ENCODE results near the gene ATP6V0A1.
"Not testable (repeated sequence)": the region's sequence is repeated elsewhere in the genome, so short reads cannot be mapped to it uniquely, and the experiment has no call there.

ATP6V0A1 gene

DNA sequence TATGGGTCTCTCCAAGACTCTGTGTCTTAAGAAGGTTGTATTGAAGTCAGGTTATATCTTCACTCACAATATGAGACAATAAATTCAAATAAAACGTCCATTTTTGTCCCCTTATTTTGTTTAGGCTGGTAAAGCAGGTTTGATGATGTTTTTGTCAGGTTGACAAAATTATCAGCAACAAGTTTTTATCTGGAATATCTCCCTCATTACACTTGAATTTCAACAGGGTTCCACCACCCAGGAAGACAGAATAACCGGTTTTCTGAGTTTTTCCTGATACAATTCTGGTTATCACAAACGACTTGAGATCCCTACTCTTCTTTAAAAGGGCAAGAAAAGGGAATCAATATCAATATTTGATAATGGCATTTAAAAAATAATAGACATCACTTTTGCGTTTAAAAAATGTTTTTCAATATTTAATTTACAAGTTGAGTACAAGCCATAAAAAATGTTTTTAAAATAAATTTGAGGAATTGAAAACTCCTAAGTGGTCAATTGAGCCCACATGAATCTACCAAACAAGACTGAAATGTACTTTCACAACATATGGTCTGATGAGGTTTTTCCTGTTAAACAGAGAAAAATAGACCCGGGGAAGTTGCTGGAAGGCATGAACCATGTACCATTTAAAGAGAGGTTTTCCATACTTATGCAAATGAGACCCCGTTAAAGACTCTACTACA is 1.4 kb upstream of the ATP6V0A1 start:
- Mint-ChIP-seq H3K9me3 (no peaks in the 10 kb centered on the region), H3K36me3 (peaks cover 2% of the 10 kb centered on the region), H3K27ac (peak overlapping the region; percentile 74), H3K27me3 (no peaks in the 10 kb centered on the region), H3K4me1 (peaks cover 47% of the 10 kb centered on the region), H3K4me3 (peak overlapping the region; percentile 56)

DNA sequence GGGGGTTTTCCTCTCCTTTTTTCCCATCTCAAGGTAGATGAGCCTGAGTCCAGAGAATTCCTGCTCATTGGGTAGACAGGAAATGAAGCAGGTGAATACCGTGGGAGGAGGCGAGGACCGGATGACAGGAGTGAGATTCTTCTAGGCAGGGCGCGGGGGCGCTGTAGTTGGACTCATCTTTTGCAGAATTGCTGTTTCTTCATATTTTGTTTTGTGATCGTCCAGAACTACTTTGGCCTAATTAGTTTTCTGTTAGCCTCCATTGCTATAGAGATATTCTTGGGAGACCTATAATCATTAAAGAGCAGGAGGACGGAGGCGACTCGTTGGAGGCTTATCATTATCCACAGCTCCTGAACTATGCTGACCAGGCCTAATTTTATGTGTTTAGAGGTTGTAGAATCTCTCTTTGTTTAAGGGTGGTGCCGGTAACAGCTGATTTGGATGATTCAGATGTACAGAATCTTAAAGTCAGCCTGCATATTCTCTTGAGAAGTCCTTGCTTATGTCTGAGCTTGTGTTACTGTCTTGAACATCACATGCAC is 650 bp downstream of the ATP6V0A1 start:
- no peaks in the 10 kb centered on the region for H3K9me3 Mint-ChIP-seq
- H3K4me1 Mint-ChIP-seq, result peaks cover 47% of the 10 kb centered on the region
- no peaks in the 10 kb centered on the region for H3K27me3 Mint-ChIP-seq
- H3K27ac Mint-ChIP-seq, result peak overlapping the region; percentile 92
- H3K4me3 Mint-ChIP-seq, result peak overlapping the region; percentile 92
- peaks cover 5% of the 10 kb centered on the region for H3K36me3 Mint-ChIP-seq

GRCh38 chr17:42459801-42460281 is 1.2 kb downstream of the ATP6V0A1 start:
- Mint-ChIP-seq H3K36me3 (peaks cover 5% of the 10 kb centered on the region), H3K27me3 (no peaks in the 10 kb centered on the region), H3K27ac (peak overlapping the region; percentile 92), H3K9me3 (no peaks in the 10 kb centered on the region), H3K4me3 (peak overlapping the region; percentile 92), H3K4me1 (peaks cover 47% of the 10 kb centered on the region)

- Mint-ChIP-seq H3K4me1 (peaks cover 44% of the 10 kb centered on the region), H3K36me3 (peaks cover 5% of the 10 kb centered on the region), H3K27ac (peak overlapping the region; percentile 84), H3K27me3 (no peaks in the 10 kb centered on the region), H3K9me3 (no peaks in the 10 kb centered on the region), H3K4me3 (peak overlapping the region; percentile 92)
Observed at GRCh38 chr17:42460371-42460770, 1.7 kb downstream of the ATP6V0A1 start.

DNA sequence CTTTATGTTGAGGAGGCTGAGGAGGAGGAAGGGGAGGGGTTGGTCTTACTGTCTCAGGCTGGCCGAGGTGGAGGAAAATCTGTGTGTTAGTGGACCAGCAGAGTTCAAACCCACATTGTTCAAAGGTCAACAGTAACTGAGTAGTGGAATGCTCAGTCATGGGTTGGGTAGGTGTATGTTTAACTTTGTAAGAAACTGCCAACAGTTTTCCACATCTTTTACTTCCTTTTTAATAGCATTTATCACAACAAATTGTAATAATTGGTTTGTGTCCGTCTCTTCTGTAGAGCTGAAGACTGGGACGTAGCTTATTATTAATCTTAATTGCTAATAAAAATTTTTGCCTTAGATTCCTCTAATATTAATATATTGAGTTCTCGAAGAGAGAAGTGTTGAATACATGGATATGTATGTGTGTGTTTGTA is 5.3 kb downstream of the ATP6V0A1 start:
- Mint-ChIP-seq H3K4me1 (peaks cover 19% of the 10 kb centered on the region), H3K4me3 (no peak overlapping the region), H3K36me3 (peaks cover 16% of the 10 kb centered on the region)

DNA sequence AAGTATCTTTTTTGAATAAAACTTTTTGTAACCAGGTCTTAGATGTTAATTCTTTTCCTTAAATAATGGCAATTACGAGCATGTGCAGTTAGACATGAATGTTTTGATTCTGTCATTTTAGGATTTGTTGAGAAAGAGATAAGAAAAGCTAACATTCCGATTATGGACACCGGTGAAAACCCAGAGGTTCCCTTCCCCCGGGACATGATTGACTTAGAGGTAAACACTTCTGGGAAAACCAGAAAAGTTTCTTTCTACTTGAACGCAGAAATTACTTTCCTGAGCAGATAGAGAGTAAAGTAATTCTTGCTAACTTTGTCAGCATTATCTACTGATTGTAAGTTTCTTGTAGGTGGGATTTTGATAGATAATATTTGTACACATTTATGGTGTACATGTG is 9.2 kb downstream of the ATP6V0A1 start:
- no peak overlapping the region for H3K27ac Mint-ChIP-seq
- no peaks in the 10 kb centered on the region for H3K9me3 Mint-ChIP-seq
- peaks cover 17% of the 10 kb centered on the region for H3K36me3 Mint-ChIP-seq
- no peaks in the 10 kb centered on the region for H3K4me1 Mint-ChIP-seq
- H3K27me3 Mint-ChIP-seq, result no peaks in the 10 kb centered on the region
- no peak overlapping the region for H3K4me3 Mint-ChIP-seq

More for the DNA sequence above, 5.3 kb downstream of the ATP6V0A1 start:
- Mint-ChIP-seq H3K27me3 (no peaks in the 10 kb centered on the region), H3K27ac (no peak overlapping the region), H3K9me3 (no peaks in the 10 kb centered on the region)

DNA sequence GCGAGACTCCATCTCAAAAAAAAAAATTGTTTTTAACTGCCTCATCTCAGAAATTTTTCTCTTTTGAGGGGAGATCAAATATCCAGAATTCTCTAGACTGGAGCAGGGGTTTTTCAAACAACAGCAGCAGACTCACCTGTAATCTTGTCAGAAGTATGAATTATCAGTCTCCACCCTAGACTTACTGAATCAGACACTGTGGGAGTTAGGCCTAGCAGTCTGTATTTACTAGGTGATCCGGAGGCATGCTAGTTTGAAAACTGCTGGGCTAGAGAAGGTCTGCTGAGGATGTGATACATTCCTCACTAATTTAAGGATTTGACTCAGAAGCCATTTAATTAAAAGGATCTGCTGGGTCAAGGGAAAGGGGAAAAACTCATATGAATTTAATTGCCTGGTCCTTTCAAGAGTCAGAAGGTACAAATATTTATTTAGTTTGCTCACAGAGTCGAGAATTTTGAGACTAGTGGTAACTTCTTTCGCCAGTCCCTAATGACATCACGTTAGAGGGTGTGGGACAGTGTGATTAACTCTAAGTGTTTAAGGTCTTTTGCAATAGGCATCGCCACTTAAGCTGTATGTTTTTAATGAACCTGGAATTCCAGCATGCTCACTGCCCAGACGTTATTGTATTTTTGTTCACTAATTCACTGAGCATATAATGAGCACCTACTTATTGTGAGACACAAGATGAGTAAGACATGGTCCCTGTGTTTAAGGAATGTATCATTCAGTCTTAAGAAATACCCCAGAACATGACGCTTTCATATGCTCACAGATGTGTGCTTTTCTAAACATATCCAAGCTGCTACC is 14.2 kb downstream of the ATP6V0A1 start:
- Mint-ChIP-seq H3K36me3 (peaks cover 27% of the 10 kb centered on the region), H3K4me3 (no peak overlapping the region), H3K27me3 (no peaks in the 10 kb centered on the region)

GRCh38 chr17:42474276-42474675 is 15.6 kb downstream of the ATP6V0A1 start:
- Mint-ChIP-seq H3K36me3 (peaks cover 27% of the 10 kb centered on the region), H3K4me1 (peaks cover 7% of the 10 kb centered on the region), H3K4me3 (no peak overlapping the region), H3K27ac (no peak overlapping the region), H3K9me3 (no peaks in the 10 kb centered on the region), H3K27me3 (no peaks in the 10 kb centered on the region)

More for the DNA sequence above, 14.2 kb downstream of the ATP6V0A1 start:
- H3K27ac Mint-ChIP-seq, result no peak overlapping the region
- peaks cover 7% of the 10 kb centered on the region for H3K4me1 Mint-ChIP-seq
- H3K9me3 Mint-ChIP-seq, result no peaks in the 10 kb centered on the region

DNA sequence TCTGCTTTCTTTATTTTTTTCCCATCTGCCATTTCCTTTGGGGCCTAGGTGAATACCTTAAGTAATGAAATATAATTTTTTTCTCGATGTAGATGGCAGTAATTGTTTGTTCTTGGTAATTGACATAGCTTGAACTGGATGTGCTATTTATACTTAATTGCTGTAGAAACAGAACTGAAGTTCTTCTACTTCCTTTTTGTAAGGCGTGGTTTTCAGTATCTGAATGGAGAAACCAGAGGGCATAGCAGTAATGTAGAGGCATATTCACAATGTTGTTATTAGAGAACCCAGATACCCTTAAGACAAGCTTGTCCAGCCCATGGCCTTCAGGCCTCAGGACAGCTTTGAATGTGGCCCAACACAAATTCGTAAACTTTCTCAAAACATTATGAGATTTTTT is 16.4 kb downstream of the ATP6V0A1 start:
- peaks cover 7% of the 10 kb centered on the region for H3K4me1 Mint-ChIP-seq
- no peak overlapping the region for H3K27ac Mint-ChIP-seq
- peaks cover 27% of the 10 kb centered on the region for H3K36me3 Mint-ChIP-seq
- no peaks in the 10 kb centered on the region for H3K27me3 Mint-ChIP-seq
- H3K9me3 Mint-ChIP-seq, result no peaks in the 10 kb centered on the region
- H3K4me3 Mint-ChIP-seq, result no peak overlapping the region

- Mint-ChIP-seq H3K27ac (no peak overlapping the region), H3K36me3 (peaks cover 27% of the 10 kb centered on the region), H3K27me3 (no peaks in the 10 kb centered on the region), H3K4me3 (no peak overlapping the region), H3K4me1 (peaks cover 7% of the 10 kb centered on the region), H3K9me3 (no peaks in the 10 kb centered on the region)
Observed at GRCh38 chr17:42475835-42476234, 17.2 kb downstream of the ATP6V0A1 start.

- H3K4me3 Mint-ChIP-seq, result no peak overlapping the region
- no peaks in the 10 kb centered on the region for H3K9me3 Mint-ChIP-seq
- H3K27ac Mint-ChIP-seq, result no peak overlapping the region
- no peaks in the 10 kb centered on the region for H3K27me3 Mint-ChIP-seq
- peaks cover 27% of the 10 kb centered on the region for H3K36me3 Mint-ChIP-seq
- H3K4me1 Mint-ChIP-seq, result peaks cover 7% of the 10 kb centered on the region
Observed at GRCh38 chr17:42476411-42476810, 17.7 kb downstream of the ATP6V0A1 start.

GRCh38 chr17:42477173-42477572 is 18.5 kb downstream of the ATP6V0A1 start:
- Mint-ChIP-seq H3K4me3 (no peak overlapping the region), H3K4me1 (peaks cover 7% of the 10 kb centered on the region), H3K27me3 (no peaks in the 10 kb centered on the region), H3K36me3 (peaks cover 27% of the 10 kb centered on the region), H3K27ac (no peak overlapping the region), H3K9me3 (no peaks in the 10 kb centered on the region)

GRCh38 chr17:42477824-42478223 is 19.1 kb downstream of the ATP6V0A1 start:
- peaks cover 25% of the 10 kb centered on the region for H3K36me3 Mint-ChIP-seq
- not testable (repeated sequence) for H3K27me3 Mint-ChIP-seq, H3K9me3 Mint-ChIP-seq, H3K4me3 Mint-ChIP-seq, H3K4me1 Mint-ChIP-seq
- peak overlapping the region; percentile 51 for H3K27ac Mint-ChIP-seq

- peaks cover 35% of the 10 kb centered on the region for H3K4me1 Mint-ChIP-seq
- H3K27me3 Mint-ChIP-seq, result no peaks in the 10 kb centered on the region
- peak overlapping the region; percentile 72 for H3K27ac Mint-ChIP-seq
- peaks cover 10% of the 10 kb centered on the region for H3K36me3 Mint-ChIP-seq
- H3K4me3 Mint-ChIP-seq, result peak overlapping the region; percentile 51
- no peaks in the 10 kb centered on the region for H3K9me3 Mint-ChIP-seq
Observed at GRCh38 chr17:42484304-42484703, 25.6 kb downstream of the ATP6V0A1 start.

- Mint-ChIP-seq H3K4me3 (no peak overlapping the region), H3K27me3 (no peaks in the 10 kb centered on the region), H3K4me1 (peaks cover 41% of the 10 kb centered on the region), H3K27ac (no peak overlapping the region), H3K9me3 (no peaks in the 10 kb centered on the region), H3K36me3 (peaks cover 16% of the 10 kb centered on the region)
Observed at GRCh38 chr17:42485680-42486079, 27.0 kb downstream of the ATP6V0A1 start.

- peak overlapping the region; percentile 3 for H3K4me3 Mint-ChIP-seq
- H3K4me1 Mint-ChIP-seq, result peaks cover 41% of the 10 kb centered on the region
- no peaks in the 10 kb centered on the region for H3K27me3 Mint-ChIP-seq
- H3K9me3 Mint-ChIP-seq, result no peaks in the 10 kb centered on the region
- peaks cover 17% of the 10 kb centered on the region for H3K36me3 Mint-ChIP-seq
- H3K27ac Mint-ChIP-seq, result peak overlapping the region; percentile 75
Observed at GRCh38 chr17:42488032-42488431, 29.4 kb downstream of the ATP6V0A1 start.

All from activated naive CD4-positive, alpha-beta T cell treated with anti-CD3 and anti-CD28 coated beads, Interleukin-2, amount 50 U/mL, for 24 hours (primary cell).